HepG2 (cell line): ENCODE results near the gene DPEP2NB. TPM values are rescaled to one million over a fixed set of nuclear protein-coding genes. Genes with fewer than 3 reads are reported as not detected.

Experiments
- ARID4A ChIP-seq: sonication (generic); formaldehyde crosslinking; IDR thresholded peaks from 2 replicates; pipeline ENCODE4 v1.5.0; 2020; ENCODE audit warnings: mild to moderate bottlenecking, missing genetic modification reagents, borderline replicate concordance
- CBFB ChIP-seq: sonication (generic); formaldehyde crosslinking; IDR thresholded peaks from 2 replicates; pipeline ENCODE4 v1.4.0; 2020; ENCODE audit warnings: missing genetic modification reagents
- KLF9 ChIP-seq: IDR thresholded peaks from 2 replicates; pipeline ENCODE4 v1.6.1; 2016; ENCODE audit warnings: low read depth
- MAFG ChIP-seq: sonication (generic); formaldehyde crosslinking; IDR thresholded peaks from 2 replicates; pipeline ENCODE4 v1.5.1; 2020; ENCODE audit warnings: mild to moderate bottlenecking, missing genetic modification reagents
- MED13 ChIP-seq: sonication (generic); formaldehyde crosslinking; IDR thresholded peaks from 2 replicates; pipeline ENCODE4 v1.5.0; 2020; ENCODE audit warnings: missing genetic modification reagents
- MLLT10 ChIP-seq: sonication (generic); formaldehyde crosslinking; IDR thresholded peaks from 2 replicates; pipeline ENCODE4 v1.4.0; 2020; ENCODE audit warnings: missing genetic modification reagents
- MLXIP ChIP-seq: sonication (generic); formaldehyde crosslinking; IDR thresholded peaks from 2 replicates; pipeline ENCODE4 v1.9.0; 2021; ENCODE audit warnings: missing genetic modification reagents, borderline replicate concordance
- MTF1 ChIP-seq: sonication (generic); formaldehyde crosslinking; IDR thresholded peaks from 2 replicates; pipeline ENCODE4 v1.5.0; 2020; ENCODE audit warnings: missing genetic modification reagents
- RFX1 ChIP-seq: fragments of 450-650 bp; IDR thresholded peaks from 2 replicates; pipeline ENCODE4 v1.6.1; 2017
- SMC3 ChIP-seq: IDR thresholded peaks from 2 replicates; pipeline ENCODE4 v1.6.1; 2011; ENCODE audit warnings: low read length, improper control_type of control experiment
- TRIM24 ChIP-seq: sonication (generic); formaldehyde crosslinking; IDR thresholded peaks from 2 replicates; pipeline ENCODE4 v1.8.0; 2022; ENCODE audit warnings: mild to moderate bottlenecking, missing genetic modification reagents
- ZFP36 ChIP-seq: fragments of 150-350 bp; IDR thresholded peaks from 2 replicates; pipeline ENCODE4 v1.6.1; 2018; ENCODE audit warnings: borderline replicate concordance, low read length, low read depth; ENCODE audit not compliant: partially characterized antibody
- ZNF430 ChIP-seq: sonication (generic); formaldehyde crosslinking; IDR thresholded peaks from 2 replicates; pipeline ENCODE4 v1.9.0; 2021; ENCODE audit warnings: mild to moderate bottlenecking, missing genetic modification reagents
- ZNF569 ChIP-seq: sonication (generic); formaldehyde crosslinking; IDR thresholded peaks from 2 replicates; pipeline ENCODE4 v1.5.0; 2020; ENCODE audit warnings: mild to moderate bottlenecking, missing genetic modification reagents, moderate library complexity, borderline replicate concordance
- ZNF598 ChIP-seq: sonication (generic); formaldehyde crosslinking; IDR thresholded peaks from 2 replicates; pipeline ENCODE4 v1.5.1; 2020; ENCODE audit warnings: mild to moderate bottlenecking, missing genetic modification reagents, borderline replicate concordance
- ZNF746 ChIP-seq: sonication (generic); formaldehyde crosslinking; IDR thresholded peaks from 2 replicates; pipeline ENCODE4 v1.8.0; 2022; ENCODE audit warnings: mild to moderate bottlenecking, missing genetic modification reagents
- ZNF816 ChIP-seq: sonication (generic); formaldehyde crosslinking; IDR thresholded peaks from 2 replicates; pipeline ENCODE4 v1.8.0; 2022; ENCODE audit warnings: missing genetic modification reagents, mild to moderate bottlenecking, borderline replicate concordance
- ZNF883 ChIP-seq: sonication (generic); formaldehyde crosslinking; IDR thresholded peaks from 2 replicates; pipeline ENCODE4 v1.5.1; 2020; ENCODE audit warnings: mild to moderate bottlenecking, missing genetic modification reagents; ENCODE audit errors: not compliant biosample characterization
- ZSCAN29 ChIP-seq: sonication (generic); formaldehyde crosslinking; conservative IDR thresholded peaks from 2 replicates; pipeline ENCODE4 v1.4.0; 2020; ENCODE audit warnings: mild to moderate bottlenecking, missing genetic modification reagents
- polyA plus RNA-seq, 8 experiments: library from polyadenylated mRNA; depleted of rRNA in 3 of 8; stranded (reverse) in 7 of 8; unstranded in 1 of 8; fragments of >200 nt; fragmentation: Illumina TruSeq in 4 of 8; extraction: Trizol in 4 of 8; gene quantifications; 2 replicates each; pipeline versions ENCODE4 v1.2.1 to v1.2.3, GENCODE V29; 2011 to 2016; ENCODE audit warnings: low read depth in 4 of 8, missing spikeins in 1 of 8, mixed read lengths in 1 of 8; ENCODE audit not compliant: insufficient read depth in 1 of 8
- total RNA-seq, 5 experiments: library from RNA; depleted of rRNA; stranded (reverse); fragments of >200 nt; fragmentation: Illumina TruSeq; extraction: Trizol; gene quantifications; 2 replicates each; pipeline ENCODE4 v1.2.3, GENCODE V29; 2016; ENCODE audit warnings: low read depth in 1 of 5
- TF ChIP-seq, protein P1 (sequence below): sonication (generic); formaldehyde crosslinking; IDR thresholded peaks from 2 replicates; pipeline ENCODE4 v1.5.1; 2020; ENCODE audit warnings: mild to moderate bottlenecking, missing genetic modification reagents, moderate library complexity

Gene DPEP2NB
- total and polyA plus RNA-seq, 2 of the 13 experiments (the other 11 are each of a cell fraction or from before 2014, with no cell fraction given) = not detected

DNA sequence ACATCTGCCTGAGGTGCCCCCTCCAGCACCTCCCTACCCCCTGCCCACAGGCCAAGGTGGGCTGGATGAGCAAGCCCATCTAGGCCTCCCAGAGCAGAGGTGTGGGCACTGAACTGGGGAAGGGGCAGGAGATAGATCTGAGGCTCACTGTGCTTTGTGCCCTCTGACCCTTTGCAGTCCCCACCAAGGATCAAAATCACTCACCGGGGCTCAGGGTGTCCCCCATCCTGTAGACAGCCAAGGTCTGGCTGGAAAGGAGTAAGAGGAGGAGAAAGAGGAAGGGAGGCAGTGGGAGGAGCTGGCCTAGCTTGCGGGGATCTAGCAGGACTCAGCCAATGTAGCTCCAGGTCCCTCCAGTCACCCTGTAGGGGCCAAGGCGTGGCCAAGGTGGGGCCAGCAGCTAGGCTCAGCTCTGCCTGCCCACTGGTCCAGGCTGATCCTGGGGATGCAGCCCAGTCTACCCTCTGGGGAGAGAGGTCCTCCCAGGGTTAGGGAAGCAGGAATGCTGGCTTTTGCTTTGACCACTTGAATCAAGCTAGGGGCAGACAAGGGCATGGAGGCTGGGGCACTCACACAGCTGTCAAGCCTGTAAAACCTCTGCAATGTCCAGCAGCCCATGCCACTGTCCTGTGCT is 49.0 kb downstream of the DPEP2NB start (continued):
- TF ChIP-seq MLXIP (CRISPR knock-in tag) (no peak), TRIM24 (CRISPR knock-in tag) (no peak), ARID4A (CRISPR knock-in tag) (peak; percentile 14; the same call in 1 of the 2 replicates), KLF9 (CRISPR knock-in tag) (no peak), ZNF816 (no peak), MED13 (CRISPR knock-in tag) (no peak), ZFP36 (no peak), ZNF883 (no peak), ZNF598 (CRISPR knock-in tag) (no peak), ZNF430 (no peak), SMC3 (no peak), RFX1 (no peak), ZNF746 (CRISPR knock-in tag) (no peak), CBFB (CRISPR knock-in tag) (no peak), MLLT10 (CRISPR knock-in tag) (no peak), ZNF569 (CRISPR knock-in tag) (no peak), MAFG (CRISPR knock-in tag) (no peak), ZSCAN29 (CRISPR knock-in tag) (no peak; the same call in 1 of the 2 replicates), MTF1 (CRISPR knock-in tag) (no peak)
- TF ChIP-seq, protein P1, sequence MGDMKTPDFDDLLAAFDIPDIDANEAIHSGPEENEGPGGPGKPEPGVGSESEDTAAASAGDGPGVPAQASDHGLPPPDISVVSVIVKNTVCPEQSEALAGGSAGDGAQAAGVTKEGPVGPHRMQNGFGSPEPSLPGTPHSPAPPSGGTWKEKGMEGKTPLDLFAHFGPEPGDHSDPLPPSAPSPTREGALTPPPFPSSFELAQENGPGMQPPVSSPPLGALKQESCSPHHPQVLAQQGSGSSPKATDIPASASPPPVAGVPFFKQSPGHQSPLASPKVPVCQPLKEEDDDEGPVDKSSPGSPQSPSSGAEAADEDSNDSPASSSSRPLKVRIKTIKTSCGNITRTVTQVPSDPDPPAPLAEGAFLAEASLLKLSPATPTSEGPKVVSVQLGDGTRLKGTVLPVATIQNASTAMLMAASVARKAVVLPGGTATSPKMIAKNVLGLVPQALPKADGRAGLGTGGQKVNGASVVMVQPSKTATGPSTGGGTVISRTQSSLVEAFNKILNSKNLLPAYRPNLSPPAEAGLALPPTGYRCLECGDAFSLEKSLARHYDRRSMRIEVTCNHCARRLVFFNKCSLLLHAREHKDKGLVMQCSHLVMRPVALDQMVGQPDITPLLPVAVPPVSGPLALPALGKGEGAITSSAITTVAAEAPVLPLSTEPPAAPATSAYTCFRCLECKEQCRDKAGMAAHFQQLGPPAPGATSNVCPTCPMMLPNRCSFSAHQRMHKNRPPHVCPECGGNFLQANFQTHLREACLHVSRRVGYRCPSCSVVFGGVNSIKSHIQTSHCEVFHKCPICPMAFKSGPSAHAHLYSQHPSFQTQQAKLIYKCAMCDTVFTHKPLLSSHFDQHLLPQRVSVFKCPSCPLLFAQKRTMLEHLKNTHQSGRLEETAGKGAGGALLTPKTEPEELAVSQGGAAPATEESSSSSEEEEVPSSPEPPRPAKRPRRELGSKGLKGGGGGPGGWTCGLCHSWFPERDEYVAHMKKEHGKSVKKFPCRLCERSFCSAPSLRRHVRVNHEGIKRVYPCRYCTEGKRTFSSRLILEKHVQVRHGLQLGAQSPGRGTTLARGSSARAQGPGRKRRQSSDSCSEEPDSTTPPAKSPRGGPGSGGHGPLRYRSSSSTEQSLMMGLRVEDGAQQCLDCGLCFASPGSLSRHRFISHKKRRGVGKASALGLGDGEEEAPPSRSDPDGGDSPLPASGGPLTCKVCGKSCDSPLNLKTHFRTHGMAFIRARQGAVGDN (CRISPR knock-in tag) = peak; percentile 91
